IPS DF 19.7 (cell line): ENCODE data around the gene DUSP14.
"Not testable (repeated sequence)": the region's sequence is repeated elsewhere in the genome, so short reads cannot be mapped to it uniquely, and the experiment has no call there.

ENCODE experiments used
- DNase-seq: peaks from one replicate; pipeline ENCODE4 v3.0.0-alpha.2; 2013; ENCODE audit warnings: low read depth, low spot score

The DUSP14 gene, protein sequence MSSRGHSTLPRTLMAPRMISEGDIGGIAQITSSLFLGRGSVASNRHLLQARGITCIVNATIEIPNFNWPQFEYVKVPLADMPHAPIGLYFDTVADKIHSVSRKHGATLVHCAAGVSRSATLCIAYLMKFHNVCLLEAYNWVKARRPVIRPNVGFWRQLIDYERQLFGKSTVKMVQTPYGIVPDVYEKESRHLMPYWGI

DNA sequence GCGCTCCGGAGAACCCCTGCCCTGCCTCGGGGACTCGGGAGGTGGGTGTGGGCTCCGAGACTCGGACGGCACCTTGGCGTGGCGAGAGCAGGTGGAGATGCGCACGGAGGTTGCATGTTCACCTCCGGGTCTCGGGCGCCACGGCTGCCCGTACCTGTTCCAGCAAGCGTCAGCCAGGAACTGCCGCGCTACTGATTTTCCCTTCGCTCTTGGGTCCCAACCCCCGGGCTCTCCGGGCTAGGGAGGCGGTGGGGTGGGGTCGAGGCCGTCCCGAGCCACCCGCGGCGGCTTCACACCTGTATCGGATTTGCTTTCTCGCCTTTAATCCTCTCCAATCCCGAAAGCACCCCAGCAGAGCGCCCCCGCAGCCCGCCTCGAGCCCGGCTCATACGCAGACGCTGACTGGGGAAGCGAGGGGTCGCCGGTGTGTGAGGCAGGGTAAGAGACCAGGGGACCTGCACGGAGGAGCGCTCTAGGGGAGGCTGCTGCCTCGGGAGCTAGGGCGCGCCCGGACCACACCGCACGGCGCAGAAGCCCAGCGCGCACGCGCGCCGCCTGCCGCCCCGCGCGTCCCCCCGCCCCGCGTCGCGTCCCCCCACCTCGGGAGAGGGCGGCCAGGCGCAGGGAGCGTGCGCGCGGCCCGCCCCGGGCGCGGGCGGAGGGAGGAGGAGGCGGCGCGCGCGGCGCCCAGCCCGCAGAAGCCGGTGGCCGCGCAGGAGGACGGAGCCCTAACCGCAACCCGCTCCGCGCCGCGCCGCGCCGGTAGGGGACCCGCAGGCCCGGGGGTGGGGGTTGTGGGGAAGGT lies at the start of gene DUSP14:
DUSP14 (plus strand) TSS at position 695 of the 805 bp plus-strand sequence. CDS start 22,382 bp downstream, outside the sequence.
- DNase-seq: no peak

DNA sequence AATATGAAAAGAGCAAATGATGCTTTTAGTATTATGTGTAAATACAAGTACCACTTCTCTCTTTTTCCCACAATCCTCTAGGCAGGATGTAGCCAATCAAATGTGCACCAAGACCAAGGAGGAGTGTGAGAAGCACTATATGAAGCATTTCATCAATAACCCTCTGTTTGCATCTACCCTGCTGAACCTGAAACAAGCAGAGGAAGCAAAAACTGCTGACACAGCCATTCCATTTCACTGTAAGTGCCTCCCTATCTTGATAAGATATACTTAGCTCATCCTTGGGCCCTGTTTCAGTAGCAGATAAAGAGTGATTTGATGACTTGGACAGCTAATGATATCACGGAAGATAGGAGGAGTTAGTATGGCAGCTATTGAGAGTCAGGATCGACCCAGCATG lies 49.3 kb upstream of the DUSP14 start:
- DNase-seq: no peak

DNA sequence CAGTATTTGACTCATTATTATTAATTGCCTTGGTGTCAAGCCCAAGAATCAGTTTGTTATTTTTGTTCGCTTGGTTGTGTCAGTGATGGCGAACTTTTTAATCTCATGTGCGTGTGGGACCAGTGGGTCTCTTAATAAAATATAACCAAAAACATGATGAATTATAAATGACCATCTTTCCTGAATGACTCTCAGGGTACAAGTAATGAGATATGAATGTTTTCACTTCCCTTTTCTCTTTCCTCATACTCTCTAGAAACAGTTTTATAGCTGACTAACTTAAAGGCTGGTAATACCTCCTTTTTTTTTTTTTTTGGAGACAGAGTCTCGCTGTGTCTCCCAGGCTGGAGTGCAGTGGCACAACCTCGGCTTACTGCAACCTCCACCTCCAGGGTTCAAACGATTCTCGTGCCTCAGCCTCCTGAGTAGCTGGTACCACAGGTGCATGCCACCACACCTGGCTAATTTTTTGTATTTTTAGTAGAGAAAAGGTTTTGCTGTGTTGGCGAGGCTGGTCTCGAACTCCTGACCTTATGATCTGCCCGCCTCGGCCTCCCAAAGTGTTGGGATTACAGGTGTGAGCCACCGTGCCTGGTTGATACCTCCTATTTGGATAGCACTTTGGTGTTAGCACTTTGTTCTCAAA lies 48.2 kb upstream of the DUSP14 start:
- DNase-seq: not testable (repeated sequence)

DNA sequence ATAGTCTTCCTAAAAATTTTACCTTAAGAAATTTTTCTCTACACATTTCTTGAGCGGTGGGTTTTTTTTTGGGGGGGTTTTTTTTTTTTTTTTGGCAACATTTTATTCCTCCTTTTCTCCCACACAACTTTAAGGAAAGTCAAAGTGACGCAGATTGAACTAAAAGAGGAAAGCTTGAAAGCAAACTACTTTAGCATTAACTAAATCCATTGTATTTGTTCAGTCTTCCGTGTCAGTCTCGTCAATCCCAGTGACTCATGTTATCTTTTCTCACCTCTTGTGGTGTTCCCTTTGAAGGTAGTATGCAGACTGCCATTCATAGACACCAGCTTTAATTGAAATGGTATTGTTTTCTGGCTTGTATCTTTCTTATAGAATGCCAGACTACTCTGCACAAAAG lies 43.7 kb upstream of the DUSP14 start:
- DNase-seq: no peak

DNA sequence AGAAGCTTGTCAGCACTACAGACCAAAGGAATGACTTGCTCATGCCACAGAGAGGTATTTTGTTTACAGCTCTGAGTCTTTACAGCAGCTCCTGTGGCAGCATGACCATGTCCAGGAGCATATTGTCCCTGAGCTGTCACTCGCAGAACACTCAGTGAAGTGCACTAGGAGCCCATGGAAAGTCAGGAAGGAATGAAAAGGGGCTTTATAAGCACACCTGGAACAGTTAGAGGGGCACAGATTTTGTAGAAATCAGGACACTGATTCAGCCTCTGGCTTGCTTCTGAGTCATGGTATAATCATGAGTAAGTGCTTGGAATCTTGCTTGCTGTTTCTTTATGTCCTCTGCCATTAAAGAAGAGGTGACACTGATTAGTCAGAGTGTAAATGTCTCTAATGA lies 42.0 kb upstream of the DUSP14 start:
- no peak for DNase-seq

DNA sequence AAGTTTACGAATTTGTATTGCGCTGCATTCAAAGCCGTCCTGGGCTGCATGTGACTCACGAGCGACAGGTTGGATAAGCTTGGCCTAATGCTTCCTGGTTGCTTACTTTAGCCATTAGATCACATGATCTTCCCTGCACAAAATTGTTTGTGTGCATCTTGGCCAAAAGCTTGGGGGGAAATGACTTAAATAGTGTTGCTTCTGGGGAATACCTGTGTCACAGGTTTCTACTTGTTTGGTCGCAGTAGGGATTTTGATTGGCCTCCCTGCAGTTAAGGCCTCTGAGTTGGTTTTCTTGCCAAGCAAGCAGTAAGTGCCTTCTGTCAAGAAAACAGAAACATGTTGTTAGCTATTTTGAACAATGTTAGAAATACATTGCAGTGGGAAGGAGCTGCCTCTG lies 39.6 kb upstream of the DUSP14 start:
- no peak for DNase-seq

DNA sequence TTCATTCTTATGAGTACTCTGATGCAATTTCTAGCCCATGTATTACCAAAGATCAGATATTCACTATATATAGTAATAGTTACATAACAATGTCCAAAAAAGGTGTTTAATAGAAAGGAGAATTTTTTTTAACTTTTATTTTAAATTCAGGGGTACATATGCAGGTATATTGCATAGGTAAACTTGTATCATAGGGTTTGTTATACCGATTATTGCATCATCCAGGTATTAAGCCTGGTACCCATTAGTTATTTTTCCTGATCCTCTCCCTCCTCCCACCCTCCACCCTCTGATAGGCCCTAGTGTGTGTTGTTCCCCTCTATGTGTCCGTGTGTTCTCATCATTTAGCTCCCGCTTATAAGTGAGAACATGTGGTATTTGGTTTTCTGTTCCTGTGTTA lies 31.9 kb upstream of the DUSP14 start:
- DNase-seq: not testable (repeated sequence)

DNA sequence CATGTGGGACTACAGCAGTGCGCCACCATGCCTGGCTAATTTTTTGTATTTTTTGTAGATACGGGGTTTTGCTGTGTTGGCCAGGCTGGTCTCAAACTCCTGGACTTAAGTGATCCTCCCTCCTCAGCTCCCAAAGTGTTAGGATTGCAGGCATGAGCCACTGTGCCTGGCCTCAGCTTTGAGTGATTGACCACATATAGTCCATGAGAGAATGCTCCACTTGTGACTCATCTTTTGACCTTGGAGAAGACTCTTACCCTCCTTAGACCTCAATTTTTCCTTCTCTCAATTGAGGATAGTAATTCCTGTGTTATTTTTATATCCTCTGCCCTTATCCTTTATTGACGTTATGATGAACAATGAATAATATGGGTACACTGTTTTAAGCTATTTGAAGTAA lies 30.9 kb upstream of the DUSP14 start:
- DNase-seq: no peak

DNA sequence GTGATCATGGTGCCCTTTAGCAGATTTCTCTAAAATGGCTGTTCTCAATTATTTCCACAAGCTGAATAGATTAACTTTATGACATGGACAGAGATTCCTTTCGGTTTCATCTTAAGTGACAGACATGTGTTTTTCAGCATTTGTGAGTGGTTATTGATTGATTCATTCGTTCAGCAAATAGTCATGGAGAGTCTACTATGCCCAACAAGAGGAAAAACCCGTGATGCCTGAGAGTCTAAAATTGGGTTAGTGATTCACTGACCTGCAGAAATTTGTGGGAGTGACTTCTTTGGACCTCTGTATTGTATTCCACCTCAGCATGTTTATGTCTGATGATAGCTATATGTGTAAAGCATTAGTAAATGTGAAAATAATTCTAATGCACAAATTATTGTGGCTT lies 28.0 kb upstream of the DUSP14 start:
- DNase-seq: no peak

DNA sequence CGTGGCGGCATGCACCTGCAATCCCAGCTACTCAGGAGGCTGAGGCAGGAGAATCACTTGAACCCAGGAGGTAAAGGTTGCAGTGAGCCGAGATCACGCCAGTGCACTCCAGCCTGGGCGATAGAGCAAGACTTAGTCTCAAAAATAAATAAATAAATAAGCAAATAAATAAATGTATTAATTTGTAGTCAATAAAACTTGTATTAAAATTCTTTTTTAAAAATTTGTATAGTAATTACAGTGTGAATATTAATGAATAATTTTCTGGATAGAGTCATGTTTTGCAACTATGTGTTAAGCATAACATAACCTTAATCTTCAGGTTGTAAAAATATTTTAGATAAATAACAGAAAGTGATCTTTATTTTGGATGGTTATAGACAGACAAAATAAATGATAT lies 27.2 kb upstream of the DUSP14 start:
- no peak for DNase-seq

DNA sequence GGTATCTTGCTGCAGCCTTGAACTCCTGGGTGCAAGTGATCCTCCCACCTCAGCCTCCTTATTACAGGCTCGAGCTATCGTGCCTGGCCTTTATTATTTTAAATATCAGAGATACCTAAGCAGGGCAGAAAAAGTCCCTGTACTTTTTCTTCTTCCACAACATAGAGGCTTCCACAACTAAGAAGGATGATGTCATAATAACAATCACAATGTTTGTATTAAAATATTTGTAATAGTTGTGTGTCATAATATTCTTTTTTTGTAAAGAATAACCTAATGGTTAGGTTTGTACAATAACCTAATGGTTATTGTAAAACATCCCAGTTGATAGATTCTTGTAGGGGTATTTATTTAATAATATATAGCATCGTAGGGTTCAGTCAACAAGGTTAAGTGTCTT lies 26.7 kb upstream of the DUSP14 start:
- DNase-seq: no peak

DNA sequence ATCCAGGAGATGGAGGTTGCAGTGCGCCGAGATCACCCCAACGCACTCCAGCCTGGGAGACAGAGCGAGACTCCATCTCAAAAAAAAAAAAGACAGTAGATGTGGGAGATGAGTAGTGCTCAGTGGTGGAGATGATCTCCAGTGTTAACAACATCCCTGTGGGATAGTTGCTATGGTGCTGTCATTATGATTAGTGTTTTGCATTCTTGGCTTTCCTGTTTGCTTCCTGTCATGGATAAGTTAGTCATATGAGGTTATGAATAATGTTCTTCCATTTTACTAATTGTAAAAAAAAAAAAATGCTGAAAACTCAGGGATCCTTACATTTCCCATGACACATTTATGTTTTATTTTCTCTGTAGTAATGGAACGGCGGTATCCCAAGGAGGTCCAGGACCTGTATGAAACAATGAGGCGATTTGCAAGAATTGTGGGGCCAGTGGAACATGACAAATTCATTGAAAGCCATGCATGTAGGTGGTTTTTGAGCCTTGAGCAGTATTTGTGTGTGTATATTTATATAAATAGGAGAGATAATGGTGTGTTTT lies 24.5 kb upstream of the DUSP14 start:
- DNase-seq: no peak

DNA sequence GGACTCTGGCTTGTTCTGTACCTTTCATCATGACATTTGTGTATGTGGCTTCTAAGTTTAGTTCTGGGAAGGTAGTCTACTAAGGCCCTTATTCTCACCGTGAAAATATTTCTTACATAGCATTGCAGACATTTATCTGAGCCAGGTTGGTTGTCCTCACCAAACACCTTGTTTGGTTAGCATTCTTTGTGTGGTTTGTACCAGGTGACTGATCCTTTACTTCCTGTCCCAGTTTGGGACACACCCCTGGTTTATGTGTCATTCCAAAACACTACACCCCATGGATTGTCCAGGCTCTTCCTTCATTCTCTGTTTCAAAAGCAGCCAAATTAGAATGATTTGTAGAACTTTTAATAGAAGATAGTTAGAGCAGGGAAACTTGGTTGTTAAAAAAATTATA lies 23.2 kb upstream of the DUSP14 start:
- no peak for DNase-seq

DNA sequence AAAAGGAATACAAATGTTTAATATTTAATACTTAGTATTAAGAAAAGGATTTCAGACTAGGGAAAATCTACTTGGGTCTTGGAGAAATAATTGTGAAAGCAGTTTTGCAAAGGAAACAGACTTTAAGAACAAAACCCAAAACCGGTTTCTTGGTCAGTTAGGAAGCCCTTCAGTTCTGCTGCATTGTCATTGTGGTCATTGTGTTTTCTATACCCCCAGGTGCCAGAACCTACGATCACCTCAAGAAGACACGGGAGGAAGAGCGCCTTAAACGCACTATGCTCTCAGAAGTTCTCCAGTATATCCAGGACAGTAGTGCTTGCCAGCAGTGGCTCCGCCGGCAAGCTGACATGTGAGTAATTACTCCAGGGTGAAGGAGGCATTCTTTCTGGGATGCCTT lies 19.5 kb upstream of the DUSP14 start:
- no peak for DNase-seq

DNA sequence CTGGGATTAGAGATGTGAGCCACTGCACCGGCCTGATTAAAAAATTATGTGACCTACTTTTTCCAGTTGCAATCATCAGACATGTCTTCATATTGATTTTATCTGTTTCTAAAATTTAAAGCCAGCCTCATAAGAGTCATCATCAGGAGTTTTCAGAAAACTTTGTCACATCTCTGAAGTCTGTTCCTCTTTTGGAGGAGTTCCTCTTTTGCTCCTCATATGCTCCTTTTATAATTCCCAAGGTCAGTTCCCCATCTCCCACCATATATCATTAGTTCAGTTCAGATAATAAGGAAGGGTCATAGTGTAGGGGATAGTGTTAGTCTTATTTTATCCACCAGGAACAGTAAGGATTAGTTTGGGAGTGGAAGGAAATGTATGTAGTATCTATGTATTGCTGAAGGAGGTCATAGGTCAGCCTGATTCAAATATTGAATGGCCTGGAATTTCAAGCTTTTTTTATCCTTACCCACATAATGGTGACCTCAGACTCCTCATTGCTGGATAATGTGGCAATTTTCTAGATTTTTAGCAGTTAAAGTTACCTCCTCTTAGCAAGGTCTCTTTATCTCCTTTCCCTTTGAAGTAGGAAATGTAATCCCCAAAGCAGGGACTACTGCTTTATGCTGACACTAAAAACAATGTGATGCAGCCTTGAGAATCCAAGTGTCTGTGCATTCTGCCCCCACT lies 13.8 kb upstream of the DUSP14 start:
- DNase-seq: no peak

DNA sequence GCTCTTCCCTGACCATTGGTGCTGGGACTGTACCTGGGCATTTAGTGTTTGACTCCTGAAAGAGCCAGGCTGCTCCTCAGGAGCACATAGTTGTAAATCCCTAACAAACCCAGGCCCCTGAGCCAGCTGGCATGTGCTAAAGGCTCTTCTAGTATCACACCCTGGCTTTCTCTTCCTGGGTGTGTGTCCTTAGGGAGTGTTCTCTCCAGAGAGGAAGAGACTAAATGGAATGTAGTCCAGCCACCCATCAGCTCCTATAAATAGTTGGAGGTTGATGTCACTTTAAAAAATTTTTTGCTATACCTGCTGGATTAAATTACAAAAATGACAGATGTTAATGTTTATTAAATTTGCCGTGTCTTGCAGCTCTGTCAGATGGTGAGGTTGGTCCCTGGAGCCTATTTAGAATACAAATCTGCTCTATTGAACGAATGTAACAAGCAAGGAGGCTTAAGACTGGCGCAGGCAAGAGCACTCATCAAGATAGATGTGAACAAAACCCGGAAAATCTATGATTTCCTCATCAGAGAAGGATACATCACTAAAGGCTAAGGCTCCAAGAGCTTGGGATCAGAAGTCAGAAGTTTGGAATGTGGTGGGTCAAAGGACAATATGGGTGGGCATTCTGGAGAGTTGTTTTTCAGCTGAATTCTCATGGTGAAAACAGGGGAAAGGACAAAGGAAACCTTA lies 13.1 kb upstream of the DUSP14 start:
- no peak for DNase-seq

DNA sequence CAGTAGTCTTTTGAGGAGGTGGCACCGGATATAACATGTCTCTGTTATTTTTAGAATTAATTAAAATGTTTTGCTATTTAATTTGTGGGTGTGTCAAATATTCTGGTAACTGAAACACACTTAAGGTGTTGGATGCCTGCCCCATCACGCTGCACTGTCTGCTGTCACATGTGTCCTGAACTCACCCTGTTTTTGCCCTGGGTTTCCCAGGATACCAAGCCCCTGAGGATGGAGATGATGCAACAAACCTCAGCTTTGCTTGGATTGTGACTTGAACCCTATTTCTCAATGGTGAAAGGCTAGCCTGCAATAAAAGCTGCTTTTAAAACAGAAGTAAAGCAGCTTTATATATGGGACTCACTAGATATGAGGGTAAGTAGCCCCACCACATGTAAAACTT lies 11.5 kb upstream of the DUSP14 start:
- no peak for DNase-seq

DNA sequence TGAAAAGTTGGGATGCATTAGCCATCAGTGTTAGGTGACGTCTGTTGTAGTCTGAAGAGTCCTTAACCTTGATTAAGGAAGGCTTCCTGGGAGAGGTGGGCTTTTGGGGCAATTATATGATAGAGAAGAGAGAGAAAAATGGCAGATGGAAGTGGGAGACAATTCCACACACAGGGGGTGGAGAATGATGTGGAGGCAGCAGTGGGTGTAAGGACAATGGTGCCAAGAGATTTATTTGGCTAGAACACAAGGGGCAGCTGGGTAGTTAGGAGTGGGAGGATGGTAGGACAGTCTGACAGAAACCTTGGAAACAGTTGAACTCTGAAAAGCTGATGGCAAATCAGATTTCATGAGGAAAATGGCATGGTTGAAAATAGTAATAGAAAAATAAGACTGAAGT lies 10.7 kb upstream of the DUSP14 start:
- no peak for DNase-seq

DNA sequence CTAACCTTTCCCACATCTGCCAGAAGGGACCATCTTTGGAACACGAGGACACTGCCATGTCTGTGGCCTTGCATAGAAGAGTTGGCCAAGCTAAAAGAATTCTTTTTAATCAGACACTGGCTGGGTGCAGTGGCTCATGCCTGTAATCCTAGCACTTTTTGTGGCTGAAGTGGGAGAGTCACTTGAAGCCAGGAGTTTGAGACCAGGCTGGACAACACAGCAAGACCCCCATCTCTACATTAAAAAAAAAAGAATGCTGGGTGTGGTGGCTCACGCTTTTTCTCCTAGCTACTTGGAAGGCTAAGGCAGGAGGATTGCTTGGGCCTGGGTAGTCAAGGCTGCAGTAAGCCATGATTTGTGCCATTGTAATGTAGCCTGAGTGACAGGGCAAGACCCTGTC lies 9.3 kb upstream of the DUSP14 start:
- DNase-seq: no peak

DNA sequence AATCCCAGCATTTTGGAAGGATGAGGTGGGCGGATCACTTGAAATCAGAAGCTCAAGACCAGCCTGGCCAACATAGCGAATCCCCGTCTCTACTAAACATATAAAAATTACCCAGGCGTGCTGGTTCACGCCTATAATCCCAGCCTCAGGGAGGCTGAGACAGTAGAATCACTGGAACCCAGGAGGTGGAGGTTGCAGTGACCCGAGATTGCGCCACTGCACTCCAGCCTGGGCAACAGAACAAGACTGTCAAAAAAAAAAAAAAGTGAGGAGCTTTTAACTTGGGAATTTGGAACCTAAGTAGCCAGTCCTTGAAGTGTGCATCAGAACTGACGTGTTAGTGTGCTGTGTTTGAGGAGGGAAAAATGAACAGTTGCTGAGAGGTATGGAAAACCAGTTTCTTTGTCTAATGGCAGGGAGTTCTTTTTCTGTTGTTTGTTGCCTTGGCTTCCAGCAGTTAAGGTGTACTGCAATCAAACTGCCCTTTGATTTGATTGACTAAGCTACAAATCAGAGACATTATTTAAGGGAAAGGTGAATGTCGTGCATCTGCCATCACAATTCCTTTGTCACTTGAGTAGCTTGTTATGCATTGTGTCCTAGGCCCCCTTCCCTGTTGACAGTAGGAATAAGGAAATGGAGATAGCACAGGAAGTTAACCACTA lies 8.6 kb upstream of the DUSP14 start:
- no peak for DNase-seq
